Left colon (tissue), 2 donors: Measurements from ENCODE around the gene LIMS2. TPM values are rescaled to one million over a fixed set of nuclear protein-coding genes. Genes with fewer than 3 reads are reported as not detected.

Source experiments
- ATAC-seq: fragments of 200-7000 bp; cut with Tn5 transposase; one replicate; pipeline ENCODE4 v1.9.1; 2020; ENCODE audit warnings: mild to moderate bottlenecking, moderate library complexity
- DNase-seq, 2 donors: peaks; one replicate each; pipeline ENCODE4 v3.0.0-alpha.2; 2020
- intact Hi-C, 2 donors: fragments of 100-400 bp; cut with DNase I in 1 of 2; cut with micrococcal nuclease in 1 of 2; formaldehyde crosslinking; loops; one replicate each; pipeline versions ENCODE4 v1.11.2 to v1.14.0; 2022; cut with DNase I, micrococcal nuclease
- long read RNA-seq: library from polyadenylated mRNA; unstranded; transcript quantifications from one replicate; pipeline ENCODE4 v2.0.0, GENCODE V29; 2021
- total RNA-seq, 2 donors: library from RNA; stranded (reverse); fragmentation: NEBNext Ultra II Directional; extraction: Animal tissue kit (Norgen Biotek cat#: 25700); gene quantifications; one replicate each; pipeline ENCODE4 v1.2.1, GENCODE V29; 2021
- donor health status: DM: no; HTN: no; CAD: no.
- donor health status: DM: yes; HTN: yes; CAD: no.

The LIMS2 gene, protein sequence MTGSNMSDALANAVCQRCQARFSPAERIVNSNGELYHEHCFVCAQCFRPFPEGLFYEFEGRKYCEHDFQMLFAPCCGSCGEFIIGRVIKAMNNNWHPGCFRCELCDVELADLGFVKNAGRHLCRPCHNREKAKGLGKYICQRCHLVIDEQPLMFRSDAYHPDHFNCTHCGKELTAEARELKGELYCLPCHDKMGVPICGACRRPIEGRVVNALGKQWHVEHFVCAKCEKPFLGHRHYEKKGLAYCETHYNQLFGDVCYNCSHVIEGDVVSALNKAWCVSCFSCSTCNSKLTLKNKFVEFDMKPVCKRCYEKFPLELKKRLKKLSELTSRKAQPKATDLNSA
- 10 to 100 TPM in 1 of 2 donors, 1 to 10 TPM in 1; 9.2 to 50.2 TPM for total RNA-seq
- long read RNA-seq, partial matches to known transcripts: 1 of 3 reads
- long read RNA-seq, other reads (novel, unspliced or antisense): 1 of 3 reads

- peak; percentile 41 for ATAC-seq
- peak in 1 of 2 donors; percentile 26 for DNase-seq
- intact Hi-C loops: no loop called here
Observed at GRCh38 chr2:127675331-127676261, at the start of gene LIMS2. Gene LIMS2, minus strand, starts transcription at chr2:127675530. Its CDS starts 506 bp downstream, at chr2:127675024.

DNA sequence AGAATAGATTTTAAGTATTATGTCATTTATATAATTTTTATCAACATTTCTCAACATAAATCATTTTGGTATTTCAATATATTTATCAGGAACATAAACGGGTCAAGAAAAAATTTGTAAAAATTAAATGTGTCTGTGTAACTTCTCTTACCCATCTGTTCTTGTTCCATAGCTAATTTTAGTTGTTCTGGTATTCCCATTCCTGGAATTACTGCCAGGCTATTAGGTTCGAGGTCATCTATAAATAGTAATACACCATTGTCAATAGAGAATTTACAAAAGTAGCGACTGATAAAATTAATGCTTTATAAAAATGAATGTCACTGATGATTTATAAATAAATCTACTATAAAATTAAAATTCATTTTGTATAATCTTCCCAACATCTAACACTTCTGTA lies 47.5 kb upstream of the LIMS2 start:
- DNase-seq: no peak
- intact Hi-C loops: no loop called here

DNA sequence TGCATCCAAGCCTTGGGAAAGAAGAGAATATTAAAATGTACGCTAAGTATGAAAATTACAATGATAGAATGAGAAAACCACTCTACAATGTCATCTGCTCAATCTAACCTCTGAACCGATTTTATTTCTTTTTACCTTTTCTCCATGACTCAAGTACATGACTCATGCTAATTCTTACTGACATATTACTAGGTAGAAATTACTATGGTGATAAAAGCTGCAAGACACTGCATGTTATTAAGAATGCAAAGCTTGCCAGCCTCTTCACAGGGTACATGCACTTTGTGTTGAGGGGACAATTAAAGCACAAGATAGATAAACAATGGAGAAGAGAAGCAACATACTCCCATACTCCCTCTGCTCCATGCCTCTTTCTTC lies 46.6 kb upstream of the LIMS2 start:
- intact Hi-C loops: no loop called here
- ATAC-seq (no peak), DNase-seq (no peak)

More for the DNA sequence above, 47.5 kb upstream of the LIMS2 start:
- ATAC-seq: no peak

DNA sequence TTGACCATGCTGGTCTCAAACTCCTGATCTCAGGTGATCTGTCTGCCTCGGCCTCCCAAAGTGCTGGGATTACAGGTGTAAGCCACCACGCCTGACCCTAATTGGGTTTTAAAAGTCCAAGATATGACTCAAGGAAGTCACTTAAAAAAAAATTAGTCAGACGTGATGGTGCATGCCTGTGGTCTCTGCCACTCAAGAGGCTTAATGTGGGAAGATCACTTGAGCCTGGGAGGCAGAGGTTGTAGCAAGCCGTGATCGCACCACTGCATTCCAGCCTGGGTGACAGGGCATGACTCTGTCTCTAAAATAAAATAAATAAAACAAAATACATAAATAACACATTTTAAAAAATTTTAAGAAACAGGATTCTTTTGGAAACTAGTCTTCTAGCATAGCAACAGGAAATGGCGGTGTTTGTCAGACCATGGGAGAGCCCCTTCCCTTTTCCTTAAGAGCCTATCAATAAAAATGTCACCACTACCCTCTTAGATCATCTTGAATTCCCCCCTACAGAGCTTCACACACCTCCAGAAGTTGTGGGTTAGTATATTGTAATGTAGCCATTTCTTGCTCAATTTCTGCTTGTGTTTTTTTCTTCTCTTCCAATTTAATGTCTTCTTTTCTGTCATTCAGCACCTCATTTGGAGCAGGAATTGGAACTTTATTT lies 46.1 kb upstream of the LIMS2 start:
- no peak for ATAC-seq
- DNase-seq: no peak
- intact Hi-C loops: no loop called here

GRCh38 chr2:127719301-127720218 lies 44.2 kb upstream of the LIMS2 start:
- intact Hi-C loops: no loop called here
- ATAC-seq (no peak), DNase-seq (no peak)

DNA sequence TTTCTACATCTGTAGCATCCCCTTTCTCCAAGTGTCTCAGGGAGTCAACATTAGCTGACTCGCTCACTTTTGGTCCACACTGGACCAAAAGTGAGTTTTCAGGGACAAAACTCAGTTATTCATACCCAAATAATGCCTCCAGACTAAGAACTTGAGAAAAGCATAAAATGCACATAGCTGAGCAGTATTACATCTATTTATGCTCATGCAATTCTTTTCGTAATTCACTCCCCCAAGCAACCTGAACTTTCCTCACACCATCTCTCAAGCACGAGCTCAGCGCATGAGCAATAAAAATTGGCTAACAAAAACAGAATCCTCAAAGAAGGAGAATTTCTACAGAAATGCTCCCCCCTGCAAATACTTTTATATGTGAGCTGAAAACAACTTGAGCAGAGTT lies 42.9 kb upstream of the LIMS2 start:
- intact Hi-C loops: no loop called here
- DNase-seq (no peak), ATAC-seq (no peak)

GRCh38 chr2:127715778-127716449 lies 40.6 kb upstream of the LIMS2 start:
- DNase-seq (no peak), ATAC-seq (no peak)
- intact Hi-C loops: no loop called here

DNA sequence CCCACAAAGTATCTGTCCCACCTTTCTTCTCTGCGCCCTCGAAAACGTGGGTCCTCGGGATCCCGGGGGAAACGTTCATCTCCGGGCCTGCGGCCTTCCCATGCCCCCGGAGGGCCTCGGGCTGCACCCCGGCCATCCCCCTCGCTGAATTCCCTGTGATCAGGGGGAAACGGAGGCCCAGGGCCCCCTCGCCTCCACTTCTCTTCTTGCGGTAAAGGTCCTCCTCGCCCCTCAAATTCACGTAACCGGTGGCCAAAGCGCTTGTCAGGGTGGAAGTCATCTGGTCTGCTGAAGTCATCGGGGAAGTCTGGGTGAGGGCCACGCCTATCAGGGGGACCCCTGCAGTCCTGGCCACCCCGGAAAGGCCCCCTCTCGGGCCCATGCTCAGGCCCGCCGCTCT lies 38.2 kb upstream of the LIMS2 start:
- intact Hi-C loops: no loop called here
- ATAC-seq: no peak
- no peak for DNase-seq

DNA sequence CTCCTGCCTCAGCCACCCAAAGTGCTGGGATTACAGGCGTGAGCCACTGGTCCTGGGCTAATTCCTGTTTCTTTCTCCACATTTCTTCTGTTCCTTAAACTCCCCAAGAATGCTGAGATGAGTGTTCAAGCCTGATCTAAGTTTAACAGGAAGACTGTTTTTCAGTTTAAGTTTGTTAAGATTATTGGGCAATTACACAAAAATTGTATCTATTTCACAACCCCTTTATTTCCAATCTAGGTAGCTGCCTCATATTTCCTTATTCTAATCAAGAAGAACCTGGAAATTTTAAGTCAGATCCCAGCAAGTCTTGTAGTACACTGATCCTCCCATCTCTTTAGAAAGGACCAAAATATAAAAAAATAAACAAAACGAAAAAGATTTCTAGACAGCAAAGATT lies 37.7 kb upstream of the LIMS2 start:
- intact Hi-C loops: no loop called here
- no peak for DNase-seq
- ATAC-seq: no peak

GRCh38 chr2:127709336-127709735 lies 34.0 kb upstream of the LIMS2 start:
- DNase-seq (no peak), ATAC-seq (no peak)
- intact Hi-C loops: no loop called here

DNA sequence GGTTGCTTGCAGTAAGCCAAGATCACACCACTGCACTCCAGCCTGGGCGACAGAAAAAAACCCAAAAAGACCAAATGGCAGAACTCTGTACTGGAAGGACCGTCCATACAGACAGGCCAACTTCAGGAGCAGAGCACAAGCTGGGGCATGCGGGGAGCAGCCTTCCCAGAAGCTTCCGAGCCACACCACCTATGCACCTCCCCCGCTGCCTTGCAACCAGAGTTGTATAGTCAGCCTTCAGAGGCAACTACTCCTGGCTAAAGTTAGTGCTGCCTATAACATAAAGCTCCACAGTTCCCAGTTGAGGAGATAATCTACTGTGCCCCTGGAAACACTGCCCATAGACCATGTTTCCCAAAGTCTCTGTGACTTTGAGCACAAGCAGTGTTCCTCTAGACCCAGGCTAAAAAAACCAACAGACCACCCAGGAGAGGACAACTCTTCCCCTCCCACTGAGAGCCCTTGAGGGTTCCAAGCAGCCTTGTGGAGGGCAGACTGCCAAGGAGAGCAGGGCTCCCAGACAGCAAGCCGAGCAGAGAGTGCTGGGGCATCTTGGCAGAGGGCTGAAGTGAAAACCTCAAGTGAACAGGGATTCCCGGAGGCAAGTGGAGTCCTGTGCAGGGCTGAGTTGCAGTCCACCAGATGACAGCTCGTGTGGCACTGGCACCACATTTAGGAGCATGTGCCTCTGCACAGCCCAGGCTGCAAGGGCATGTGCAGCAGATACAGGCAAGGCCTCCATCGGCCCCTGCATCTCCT lies 32.7 kb upstream of the LIMS2 start:
- intact Hi-C loops: no loop called here

DNA sequence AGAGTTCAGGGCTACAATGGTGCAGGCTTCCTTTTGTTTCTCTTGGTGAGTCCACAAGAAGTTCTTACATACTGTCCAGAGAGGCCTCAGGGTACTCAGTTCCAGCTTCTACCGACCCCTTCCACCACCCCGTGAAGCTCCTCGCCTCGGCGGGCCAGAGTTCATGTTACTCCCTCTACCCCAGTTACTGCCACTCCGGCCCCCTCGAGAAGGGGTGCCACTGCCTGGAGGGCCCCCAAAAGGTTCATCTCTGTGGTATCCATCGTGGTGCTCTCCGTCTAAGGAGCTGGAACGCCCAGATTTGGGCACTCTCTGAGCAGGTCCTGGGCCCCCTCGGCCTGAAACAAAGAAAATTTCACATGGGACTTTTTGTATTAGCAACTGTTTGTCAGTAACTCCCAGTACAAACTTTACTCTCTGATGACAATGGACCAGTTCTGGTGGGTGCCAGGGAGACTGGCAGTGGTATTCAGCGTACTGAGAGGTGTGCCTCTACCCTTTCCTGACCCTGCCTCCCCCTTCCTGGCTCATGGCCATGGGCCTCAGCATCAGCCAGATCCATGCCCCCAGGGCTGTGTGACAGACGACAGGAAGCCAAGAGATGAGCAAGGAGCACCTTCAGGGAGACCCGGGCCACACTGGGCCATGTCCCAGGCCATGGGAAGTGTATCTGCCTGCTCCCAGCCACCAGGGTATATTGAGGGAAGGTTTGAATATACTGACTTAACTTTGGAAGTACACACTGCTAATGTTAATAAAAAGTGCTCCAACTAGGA lies 31.1 kb upstream of the LIMS2 start:
- intact Hi-C loops: no loop called here
- ATAC-seq (no peak), DNase-seq (no peak)

More for the DNA sequence above, 32.7 kb upstream of the LIMS2 start:
- peak in 1 of 2 donors; percentile 33 for DNase-seq
- ATAC-seq: peak; percentile 9

DNA sequence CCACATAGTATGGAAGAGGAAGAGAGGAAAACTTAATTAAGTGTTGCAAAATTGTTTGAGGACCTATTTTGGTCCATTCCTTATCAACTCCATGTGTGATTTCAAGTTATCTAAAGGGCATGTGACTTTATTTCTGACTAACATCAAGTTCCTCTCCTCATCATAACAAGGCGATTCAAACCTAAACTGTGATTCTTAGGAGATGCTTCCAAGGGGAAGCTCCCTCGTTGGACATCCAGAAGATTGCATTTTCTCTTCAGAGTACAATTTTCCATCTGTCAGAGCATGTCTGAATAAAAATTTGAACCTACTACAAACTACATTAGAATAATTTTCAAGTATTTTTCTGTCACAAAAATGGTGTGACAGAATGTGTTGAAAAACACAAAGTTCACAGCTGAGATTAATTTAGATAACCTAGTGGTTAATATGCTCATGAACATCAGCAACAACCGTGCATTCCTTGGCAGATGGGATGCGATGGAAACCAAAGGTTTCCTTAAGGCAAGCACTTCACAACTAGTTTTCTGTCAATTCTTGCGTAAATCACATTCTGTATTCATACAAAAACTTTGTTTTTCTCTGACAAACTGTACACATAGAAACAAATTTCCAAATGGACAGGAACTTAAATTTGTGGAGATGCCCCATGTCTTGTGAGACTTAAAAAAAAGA lies 30.2 kb upstream of the LIMS2 start:
- ATAC-seq: no peak
- DNase-seq: no peak
- intact Hi-C loops: no loop called here

DNA sequence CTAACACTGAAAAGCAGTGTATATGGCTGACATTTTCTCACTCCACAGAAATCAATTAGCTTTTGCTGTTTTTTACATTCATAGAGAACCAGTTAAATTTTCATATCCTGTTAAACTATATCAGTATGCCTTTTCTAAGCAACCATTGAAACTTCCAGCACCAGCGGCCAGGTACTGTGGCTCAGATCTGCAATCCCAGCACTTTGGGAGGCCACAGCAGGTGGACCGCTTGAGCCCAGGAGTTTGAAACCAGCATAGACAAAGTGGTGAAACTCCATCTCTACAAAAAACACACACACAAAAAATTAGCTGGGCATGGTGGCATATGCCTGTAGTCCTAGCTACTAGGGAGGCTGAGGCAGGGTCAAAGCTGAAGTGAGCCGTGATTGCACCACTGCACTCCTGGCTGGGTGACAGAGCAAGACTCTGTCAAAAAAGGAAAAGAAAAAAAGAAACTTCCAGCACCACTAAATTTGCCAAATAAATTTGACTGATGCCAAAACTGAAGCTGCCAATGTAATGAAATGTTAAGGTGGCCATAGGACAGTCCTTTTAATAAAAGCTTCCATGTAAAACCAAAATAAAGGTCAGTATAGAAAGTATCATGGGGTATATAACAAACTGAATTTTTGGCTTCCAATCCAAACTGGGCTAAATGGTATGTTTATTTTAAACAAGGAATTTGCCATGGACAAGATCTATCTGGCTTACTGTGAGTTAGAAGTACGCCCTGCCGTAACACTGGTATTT lies 29.5 kb upstream of the LIMS2 start:
- ATAC-seq (no peak), DNase-seq (no peak)
- intact Hi-C loops: no loop called here

GRCh38 chr2:127703282-127703681 lies 28.0 kb upstream of the LIMS2 start:
- intact Hi-C loops: no loop called here
- ATAC-seq: no peak

More at GRCh38 chr2:127703282-127703681, 28.0 kb upstream of the LIMS2 start:
- DNase-seq: no peak
